ENCODE measurements around the gene CGN.

DNA sequence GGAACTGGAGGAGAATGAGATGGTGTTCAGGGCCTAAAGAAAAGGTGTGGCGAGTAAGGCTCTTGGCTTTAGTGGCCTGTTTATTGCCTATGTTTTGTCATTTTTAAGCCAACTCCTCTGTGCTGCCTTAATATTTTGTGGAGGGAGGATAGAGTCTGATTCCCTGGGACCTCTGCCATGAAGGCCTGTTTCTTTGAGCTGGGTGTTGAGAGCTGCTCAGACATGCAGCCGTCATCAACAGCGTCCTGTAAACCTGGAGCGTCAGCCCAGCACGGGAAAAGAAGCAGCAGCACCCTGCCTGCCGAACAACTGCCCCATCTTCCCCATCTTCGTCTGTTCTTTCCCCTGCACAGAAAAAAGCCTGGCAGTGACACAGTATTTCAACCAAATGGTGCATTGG, 73.6 kb downstream of the CGN start:
- TF ChIP-seq, protein P1, sequence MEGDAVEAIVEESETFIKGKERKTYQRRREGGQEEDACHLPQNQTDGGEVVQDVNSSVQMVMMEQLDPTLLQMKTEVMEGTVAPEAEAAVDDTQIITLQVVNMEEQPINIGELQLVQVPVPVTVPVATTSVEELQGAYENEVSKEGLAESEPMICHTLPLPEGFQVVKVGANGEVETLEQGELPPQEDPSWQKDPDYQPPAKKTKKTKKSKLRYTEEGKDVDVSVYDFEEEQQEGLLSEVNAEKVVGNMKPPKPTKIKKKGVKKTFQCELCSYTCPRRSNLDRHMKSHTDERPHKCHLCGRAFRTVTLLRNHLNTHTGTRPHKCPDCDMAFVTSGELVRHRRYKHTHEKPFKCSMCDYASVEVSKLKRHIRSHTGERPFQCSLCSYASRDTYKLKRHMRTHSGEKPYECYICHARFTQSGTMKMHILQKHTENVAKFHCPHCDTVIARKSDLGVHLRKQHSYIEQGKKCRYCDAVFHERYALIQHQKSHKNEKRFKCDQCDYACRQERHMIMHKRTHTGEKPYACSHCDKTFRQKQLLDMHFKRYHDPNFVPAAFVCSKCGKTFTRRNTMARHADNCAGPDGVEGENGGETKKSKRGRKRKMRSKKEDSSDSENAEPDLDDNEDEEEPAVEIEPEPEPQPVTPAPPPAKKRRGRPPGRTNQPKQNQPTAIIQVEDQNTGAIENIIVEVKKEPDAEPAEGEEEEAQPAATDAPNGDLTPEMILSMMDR (IDR thresholded peaks at IDR 0.05) = no peak
- no peak for TF ChIP-seq ZFX (IDR thresholded peaks at IDR 0.05; ENCODE audit: borderline replicate concordance)
